Ovary (tissue), 3 donors: ENCODE results near the gene CASP1.

Experiments
- CTCF ChIP-seq, 3 donors: fragments of 450-650 bp in 2 of 3; fragments of 200-600 bp in 1 of 3; IDR thresholded peaks; one replicate each; pipeline versions ENCODE4 v1.5.1 to v1.8.0; 2016 to 2022; ENCODE audit warnings: antibody characterized with exemption in 3 of 3, mild to moderate bottlenecking in 1 of 3
- POLR2A ChIP-seq: fragments of 450-650 bp; IDR thresholded peaks from one replicate; pipeline ENCODE4 v1.6.1; 2017; ENCODE audit warnings: antibody characterized with exemption, mild to moderate bottlenecking, moderate library complexity
- donor health status: DM: no; HTN: no; CAD: no.

- TF ChIP-seq CTCF (IDR thresholded peaks at IDR 0.05) = no peak
- TF ChIP-seq POLR2A = no peak
These were observed 30.9 kb downstream of the CASP1 start for GRCh38 chr11:105004021-105004420.
